K562 (cell line): ENCODE data around the gene KLHDC10. TPM values are rescaled to one million over a fixed set of nuclear protein-coding genes. Genes with fewer than 3 reads are reported as not detected.
A peak's percentile ranks its signal among the peaks of the same experiment; 100 is the strongest.

ENCODE experiments used
- ATF1 ChIP-seq, 2 experiments: fragments of 450-650 bp in 1 of 2; IDR thresholded peaks; 2 replicates each; pipeline ENCODE4 v1.6.1; 2016; ENCODE audit warnings: missing compliant biosample characterization in 1 of 2, missing genetic modification characterization in 1 of 2
- BRD9 ChIP-seq: fragments of 450-650 bp; IDR thresholded peaks from 2 replicates; pipeline ENCODE4 v1.6.1; 2018; ENCODE audit warnings: low read depth; ENCODE audit not compliant: partially characterized antibody
- CC2D1A ChIP-seq: fragments of 450-650 bp; IDR thresholded peaks from 2 replicates; pipeline ENCODE4 v1.6.1; 2017; ENCODE audit warnings: mild to moderate bottlenecking
- CEBPG ChIP-seq, 3 experiments: fragments of 200-800 bp in 1 of 3; sonication (Bioruptor generic) in 1 of 3; sonication (generic) in 1 of 3; formaldehyde crosslinking in 1 of 3; IDR thresholded peaks in 2 of 3; conservative IDR thresholded peaks in 1 of 3; 2 replicates each; pipeline versions ENCODE4 v1.6.1 to v1.8.0; 2016 to 2022; ENCODE audit warnings: missing compliant biosample characterization in 2 of 3, missing genetic modification characterization in 2 of 3, mild to moderate bottlenecking in 1 of 3, missing genetic modification reagents in 1 of 3
- L3MBTL2 ChIP-seq: fragments of 450-650 bp; IDR thresholded peaks from 2 replicates; pipeline ENCODE4 v1.6.1; 2016; ENCODE audit warnings: mild to moderate bottlenecking, moderate library complexity
- NFE2L1 ChIP-seq: fragments of 450-650 bp; IDR thresholded peaks from 2 replicates; pipeline ENCODE4 v1.6.1; 2016; ENCODE audit warnings: missing genetic modification characterization, low read depth, mild to moderate bottlenecking, missing compliant biosample characterization, moderate library complexity, borderline replicate concordance
- NR1H2 ChIP-seq: sonication (generic); formaldehyde crosslinking; IDR thresholded peaks from 2 replicates; pipeline ENCODE4 v1.4.0; 2020; ENCODE audit warnings: mild to moderate bottlenecking, missing genetic modification reagents
- SIN3A ChIP-seq, 2 experiments: fragments of 150-350 bp in 1 of 2; IDR thresholded peaks; 2 replicates each; pipeline ENCODE4 v1.6.1; 2011 to 2016; ENCODE audit warnings: borderline replicate concordance in 2 of 2, low read depth in 2 of 2, low read length in 2 of 2, mild to moderate bottlenecking in 2 of 2, moderate library complexity in 2 of 2; ENCODE audit not compliant: control insufficient read depth in 1 of 2
- TAF15 ChIP-seq: fragments of 200-400 bp; formaldehyde crosslinking; IDR thresholded peaks from 2 replicates; pipeline ENCODE4 v1.6.1; 2017; ENCODE audit warnings: mild to moderate bottlenecking, low read depth, low read length, moderate library complexity
- THAP7 ChIP-seq: fragments of 250-450 bp; sonication (Bioruptor Pico); IDR thresholded peaks from 2 replicates; pipeline ENCODE4 v1.5.0; 2021
- TOE1 ChIP-seq, 2 experiments: fragments of 450-650 bp in 1 of 2; sonication (generic) in 1 of 2; formaldehyde crosslinking in 1 of 2; IDR thresholded peaks; 2 replicates each; pipeline versions ENCODE4 v1.7.1 to v1.8.0; 2016 to 2022; ENCODE audit warnings: borderline replicate concordance in 2 of 2, mild to moderate bottlenecking in 2 of 2, antibody characterized with exemption in 1 of 2, inconsistent platforms in 1 of 2, low read depth in 1 of 2, missing genetic modification reagents in 1 of 2, moderate library complexity in 1 of 2
- WHSC1 ChIP-seq: IDR thresholded peaks from one replicate; pipeline ENCODE4 v1.6.1; 2012; ENCODE audit warnings: low read length, control low read depth, inconsistent platforms
- ZNF644 ChIP-seq: fragments of 200-800 bp; sonication (Bioruptor generic); IDR thresholded peaks from 2 replicates; pipeline ENCODE4 v1.6.1; 2016; ENCODE audit warnings: low read depth, missing genetic modification characterization, missing compliant biosample characterization
- polyA plus RNA-seq, 8 experiments: library from polyadenylated mRNA; depleted of rRNA in 4 of 8; stranded (reverse) in 5 of 8; unstranded in 3 of 8; fragments of >200 nt; fragmentation: Nextera tagmentation in 2 of 8; fragmentation: Illumina TruSeq in 1 of 8; extraction: Ambion mirVana in 2 of 8; extraction: Trizol in 1 of 8; gene quantifications; 2 replicates each; pipeline versions ENCODE4 v1.2.1 to v1.2.3, GENCODE V29; 2011 to 2014; ENCODE audit warnings: inconsistent platforms in 1 of 8, missing spikeins in 1 of 8
- total RNA-seq, 7 experiments: library from RNA; depleted of rRNA in 6 of 7; stranded (reverse); fragments of >200 nt in 6 of 7; fragmentation: Illumina TruSeq in 2 of 7; extraction: Trizol in 2 of 7; gene quantifications; 2 replicates each; pipeline versions ENCODE4 v1.2.1 to v1.2.3, GENCODE V29; 2011 to 2021; ENCODE audit warnings: low replicate concordance in 1 of 7
- TF ChIP-seq, protein P1 (sequence below): fragments of 450-650 bp; conservative IDR thresholded peaks from 2 replicates; pipeline ENCODE4 v1.6.1; 2016; ENCODE audit warnings: missing genetic modification characterization, low read depth, mild to moderate bottlenecking, missing compliant biosample characterization, moderate library complexity
- TF ChIP-seq, protein P2 (sequence below): sonication (generic); formaldehyde crosslinking; IDR thresholded peaks from 2 replicates; pipeline ENCODE4 v1.8.1; 2023; ENCODE audit warnings: mild to moderate bottlenecking, missing genetic modification reagents
- TF ChIP-seq, protein P3 (sequence below): sonication (generic); formaldehyde crosslinking; IDR thresholded peaks from 2 replicates; pipeline ENCODE4 v1.8.0; 2022; ENCODE audit warnings: missing genetic modification reagents, mild to moderate bottlenecking, moderate library complexity, borderline replicate concordance
- TF ChIP-seq, protein P4 (sequence below): fragments of 450-650 bp; formaldehyde crosslinking; IDR thresholded peaks from 2 replicates; pipeline ENCODE4 v1.4.0; 2020; ENCODE audit warnings: mild to moderate bottlenecking

Gene KLHDC10
- total and polyA plus RNA-seq, 9 of the 15 experiments (the other 6 are each of a cell fraction or from before 2014, with no cell fraction given) = 9.8 to 80.5 (median 31.4) TPM

- no peak for TF ChIP-seq CEBPG (CRISPR knock-in tag; IDR thresholded peaks at IDR 0.05)
- TF ChIP-seq CEBPG (tag; conservative IDR thresholded peaks at IDR 0.05 in 1 of 2, IDR thresholded peaks at IDR 0.05 in 1 of 2) = no peak
- TF ChIP-seq NFE2L1 (tag) = no peak
- TF ChIP-seq WHSC1 = no peak
- peak; percentile 96 for TF ChIP-seq TOE1 (IDR thresholded peaks at IDR 0.05; ENCODE audit: borderline replicate concordance)
- TF ChIP-seq TOE1 (CRISPR knock-in tag; IDR thresholded peaks at IDR 0.05; ENCODE audit: borderline replicate concordance, low read depth) = no peak
- TF ChIP-seq, protein P1, sequence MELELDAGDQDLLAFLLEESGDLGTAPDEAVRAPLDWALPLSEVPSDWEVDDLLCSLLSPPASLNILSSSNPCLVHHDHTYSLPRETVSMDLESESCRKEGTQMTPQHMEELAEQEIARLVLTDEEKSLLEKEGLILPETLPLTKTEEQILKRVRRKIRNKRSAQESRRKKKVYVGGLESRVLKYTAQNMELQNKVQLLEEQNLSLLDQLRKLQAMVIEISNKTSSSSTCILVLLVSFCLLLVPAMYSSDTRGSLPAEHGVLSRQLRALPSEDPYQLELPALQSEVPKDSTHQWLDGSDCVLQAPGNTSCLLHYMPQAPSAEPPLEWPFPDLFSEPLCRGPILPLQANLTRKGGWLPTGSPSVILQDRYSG = no peak
- TF ChIP-seq L3MBTL2 = no peak
- no peak for TF ChIP-seq NR1H2
- TF ChIP-seq, protein P2, sequence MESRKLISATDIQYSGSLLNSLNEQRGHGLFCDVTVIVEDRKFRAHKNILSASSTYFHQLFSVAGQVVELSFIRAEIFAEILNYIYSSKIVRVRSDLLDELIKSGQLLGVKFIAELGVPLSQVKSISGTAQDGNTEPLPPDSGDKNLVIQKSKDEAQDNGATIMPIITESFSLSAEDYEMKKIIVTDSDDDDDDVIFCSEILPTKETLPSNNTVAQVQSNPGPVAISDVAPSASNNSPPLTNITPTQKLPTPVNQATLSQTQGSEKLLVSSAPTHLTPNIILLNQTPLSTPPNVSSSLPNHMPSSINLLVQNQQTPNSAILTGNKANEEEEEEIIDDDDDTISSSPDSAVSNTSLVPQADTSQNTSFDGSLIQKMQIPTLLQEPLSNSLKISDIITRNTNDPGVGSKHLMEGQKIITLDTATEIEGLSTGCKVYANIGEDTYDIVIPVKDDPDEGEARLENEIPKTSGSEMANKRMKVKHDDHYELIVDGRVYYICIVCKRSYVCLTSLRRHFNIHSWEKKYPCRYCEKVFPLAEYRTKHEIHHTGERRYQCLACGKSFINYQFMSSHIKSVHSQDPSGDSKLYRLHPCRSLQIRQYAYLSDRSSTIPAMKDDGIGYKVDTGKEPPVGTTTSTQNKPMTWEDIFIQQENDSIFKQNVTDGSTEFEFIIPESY (CRISPR knock-in tag) = peak; percentile 28
- TF ChIP-seq, protein P3, sequence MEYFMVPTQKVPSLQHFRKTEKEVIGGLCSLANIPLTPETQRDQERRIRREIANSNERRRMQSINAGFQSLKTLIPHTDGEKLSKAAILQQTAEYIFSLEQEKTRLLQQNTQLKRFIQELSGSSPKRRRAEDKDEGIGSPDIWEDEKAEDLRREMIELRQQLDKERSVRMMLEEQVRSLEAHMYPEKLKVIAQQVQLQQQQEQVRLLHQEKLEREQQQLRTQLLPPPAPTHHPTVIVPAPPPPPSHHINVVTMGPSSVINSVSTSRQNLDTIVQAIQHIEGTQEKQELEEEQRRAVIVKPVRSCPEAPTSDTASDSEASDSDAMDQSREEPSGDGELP (CRISPR knock-in tag) = no peak
- no peak for TF ChIP-seq TAF15
- TF ChIP-seq BRD9 = peak; percentile 74
- TF ChIP-seq, protein P4, sequence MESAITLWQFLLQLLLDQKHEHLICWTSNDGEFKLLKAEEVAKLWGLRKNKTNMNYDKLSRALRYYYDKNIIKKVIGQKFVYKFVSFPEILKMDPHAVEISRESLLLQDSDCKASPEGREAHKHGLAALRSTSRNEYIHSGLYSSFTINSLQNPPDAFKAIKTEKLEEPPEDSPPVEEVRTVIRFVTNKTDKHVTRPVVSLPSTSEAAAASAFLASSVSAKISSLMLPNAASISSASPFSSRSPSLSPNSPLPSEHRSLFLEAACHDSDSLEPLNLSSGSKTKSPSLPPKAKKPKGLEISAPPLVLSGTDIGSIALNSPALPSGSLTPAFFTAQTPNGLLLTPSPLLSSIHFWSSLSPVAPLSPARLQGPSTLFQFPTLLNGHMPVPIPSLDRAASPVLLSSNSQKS = no peak
- 0 out of 4 replicates have a peak, but pooled peaks of 1 of the 2 experiments have one; percentile 36 for TF ChIP-seq SIN3A (IDR thresholded peaks at IDR 0.05; ENCODE audit: borderline replicate concordance in 2 of 2, control insufficient read depth in 1 of 2, low read depth in 2 of 2, low read length in 2 of 2)
- no peak for TF ChIP-seq ATF1 (CRISPR knock-in tag; IDR thresholded peaks at IDR 0.05)
- TF ChIP-seq ATF1 (tag; IDR thresholded peaks at IDR 0.05) = 0 out of 2 replicates have a peak, but pooled peaks have one; percentile 16
- TF ChIP-seq THAP7 (CRISPR knock-in tag) = no peak
- peak; percentile 82 for TF ChIP-seq CC2D1A
- no peak for TF ChIP-seq ZNF644
These were observed 1.6 kb downstream of the KLHDC10 start (continued) for GRCh38 chr7:130071701-130072622.
